HG02885 (cell line): Measurements from ENCODE around the gene LSM10.

ENCODE experiments used
- ATAC-seq: cut with Tn5 transposase; IDR thresholded peaks from one replicate; pipeline ENCODE4 v1.9.1; 2021; ENCODE audit warnings: mild to moderate bottlenecking; ENCODE audit not compliant: unreplicated experiment, poor library complexity

Gene LSM10

GRCh38 chr1:36385410-36386264 lies 12.1 kb downstream of the LSM10 start, which contains the start of gene STK40:
Gene STK40 (minus strand): TSS chr1:36385924. CDS start chr1:36361332, 24,592 bp downstream.
- ATAC-seq = peak; percentile 88

GRCh38 chr1:36384542-36385409 lies 12.9 kb downstream of the LSM10 start:
- ATAC-seq = no peak

- ATAC-seq = no peak
Observed at GRCh38 chr1:36383240-36383639, 14.5 kb downstream of the LSM10 start.

- no peak for ATAC-seq
Observed at GRCh38 chr1:36382669-36383068, 15.0 kb downstream of the LSM10 start.

DNA sequence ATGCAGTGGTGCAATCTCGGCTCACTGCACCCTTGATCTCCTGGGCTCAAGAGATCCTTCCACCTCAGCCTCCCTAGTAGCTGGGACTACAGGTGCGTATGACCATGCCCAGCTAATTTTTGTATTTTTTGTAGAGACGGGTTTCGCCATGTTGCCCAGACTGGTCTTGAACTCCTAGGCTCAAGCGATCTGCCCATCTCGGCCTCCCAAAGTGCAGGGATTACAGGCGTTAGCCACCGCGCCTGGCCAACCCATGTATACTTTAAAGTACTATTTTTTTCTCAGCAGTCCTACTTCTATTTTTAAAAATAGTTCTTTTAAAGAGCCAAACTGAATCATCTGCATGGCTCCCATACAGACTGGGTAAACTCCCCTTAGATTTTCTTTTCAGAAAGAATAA lies 15.5 kb downstream of the LSM10 start:
- no peak for ATAC-seq

- no peak for ATAC-seq
Observed at GRCh38 chr1:36381405-36381804, 16.3 kb downstream of the LSM10 start.

DNA sequence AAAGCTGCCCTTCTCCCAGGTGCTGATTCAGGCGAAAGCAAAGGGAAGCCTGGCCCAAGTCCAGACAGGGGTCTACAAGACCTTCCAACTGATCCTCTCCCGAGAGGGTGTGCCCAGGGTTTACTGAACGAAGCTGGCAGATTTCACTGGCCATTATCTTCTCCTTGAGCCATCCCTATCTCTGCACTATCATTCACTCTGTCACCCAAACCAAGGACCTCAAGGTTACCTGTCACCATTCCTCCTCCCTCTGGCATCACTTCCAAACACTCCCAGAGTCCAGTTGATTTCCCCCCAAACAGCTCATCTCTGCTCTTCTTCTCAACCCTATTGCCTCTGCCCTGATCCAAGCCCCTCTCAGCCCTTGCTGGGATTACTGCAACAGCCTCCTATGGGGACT lies 16.9 kb downstream of the LSM10 start:
- ATAC-seq = no peak

GRCh38 chr1:36380143-36380619 lies 17.5 kb downstream of the LSM10 start:
- ATAC-seq = no peak

- no peak for ATAC-seq
Observed at GRCh38 chr1:36377791-36378492, 19.8 kb downstream of the LSM10 start.

GRCh38 chr1:36372617-36373016 lies 25.1 kb downstream of the LSM10 start:
- no peak for ATAC-seq

- no peak for ATAC-seq
Observed at GRCh38 chr1:36369061-36369861, 28.4 kb downstream of the LSM10 start.

DNA sequence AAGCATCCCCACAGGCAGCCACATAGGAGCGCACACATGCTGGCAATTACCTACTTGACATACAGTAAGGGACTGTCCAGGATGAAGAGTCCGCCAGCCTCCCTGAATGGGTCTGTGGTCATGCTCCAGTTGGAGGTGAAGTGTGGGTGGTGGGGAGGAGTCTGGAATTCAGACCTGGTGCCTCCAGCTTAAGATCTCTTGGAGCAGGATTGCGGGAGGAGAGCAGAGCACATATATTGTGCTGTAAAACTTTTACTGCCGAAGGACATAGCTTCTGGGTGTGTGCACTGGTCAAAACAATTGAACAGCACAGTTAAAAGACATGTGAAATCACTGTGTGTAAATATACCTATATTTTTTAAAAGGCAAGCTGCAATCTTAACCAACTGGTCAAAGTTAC lies 29.9 kb downstream of the LSM10 start:
- ATAC-seq = no peak

GRCh38 chr1:36367066-36367465 lies 30.6 kb downstream of the LSM10 start:
- no peak for ATAC-seq

DNA sequence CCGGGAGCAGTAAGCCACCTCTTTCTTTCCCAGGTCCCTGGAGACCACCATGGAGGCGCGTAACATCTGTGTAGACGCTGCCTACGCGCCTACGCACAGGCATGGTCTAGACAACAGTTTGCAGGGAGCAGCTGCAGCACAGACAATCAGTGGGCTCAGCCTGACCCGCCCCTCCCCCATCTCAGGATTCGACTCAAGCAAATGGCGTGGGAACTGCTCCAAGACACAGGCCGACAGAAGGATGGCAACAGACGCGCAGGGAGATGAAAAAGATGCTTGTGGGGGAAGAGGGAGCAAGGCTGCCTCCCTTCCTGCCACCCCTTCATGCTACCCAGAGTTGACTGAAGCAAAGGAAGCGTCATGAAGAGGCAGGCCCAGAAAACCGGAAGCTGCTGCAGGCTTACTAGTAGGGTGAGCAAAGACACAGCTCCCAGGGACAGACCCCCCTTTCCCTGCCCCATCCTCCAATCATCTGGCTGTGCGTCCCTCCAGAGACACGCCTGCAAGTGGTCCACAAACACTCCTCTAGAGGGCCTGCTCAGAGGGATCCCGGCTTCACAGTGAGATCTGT lies 31.5 kb downstream of the LSM10 start:
- ATAC-seq = no peak

DNA sequence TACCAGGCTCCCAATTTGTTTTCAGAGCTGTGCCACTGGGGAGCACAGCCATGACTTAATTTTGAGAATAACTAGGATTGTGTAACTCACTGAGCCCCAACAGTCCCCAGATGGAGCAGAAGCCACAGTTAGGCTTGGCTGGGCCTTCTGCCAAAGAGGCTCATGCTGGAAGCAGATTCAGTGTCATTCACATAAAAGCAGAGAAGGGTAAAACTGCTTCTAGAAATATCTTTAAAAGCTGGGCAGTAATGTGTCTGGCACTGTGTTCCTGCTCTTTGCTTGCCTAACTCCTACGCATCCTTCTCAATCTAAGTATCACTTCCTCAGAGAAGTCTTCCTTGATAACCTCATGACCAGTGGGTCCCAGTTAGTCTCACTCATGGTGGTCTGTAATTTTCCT lies 32.3 kb downstream of the LSM10 start:
- no peak for ATAC-seq

GRCh38 chr1:36359911-36360550 lies 37.7 kb downstream of the LSM10 start:
- ATAC-seq = no peak

- no peak for ATAC-seq
Observed at GRCh38 chr1:36359383-36359782, 38.3 kb downstream of the LSM10 start.

GRCh38 chr1:36358514-36359084 lies 39.1 kb downstream of the LSM10 start:
- ATAC-seq = no peak

DNA sequence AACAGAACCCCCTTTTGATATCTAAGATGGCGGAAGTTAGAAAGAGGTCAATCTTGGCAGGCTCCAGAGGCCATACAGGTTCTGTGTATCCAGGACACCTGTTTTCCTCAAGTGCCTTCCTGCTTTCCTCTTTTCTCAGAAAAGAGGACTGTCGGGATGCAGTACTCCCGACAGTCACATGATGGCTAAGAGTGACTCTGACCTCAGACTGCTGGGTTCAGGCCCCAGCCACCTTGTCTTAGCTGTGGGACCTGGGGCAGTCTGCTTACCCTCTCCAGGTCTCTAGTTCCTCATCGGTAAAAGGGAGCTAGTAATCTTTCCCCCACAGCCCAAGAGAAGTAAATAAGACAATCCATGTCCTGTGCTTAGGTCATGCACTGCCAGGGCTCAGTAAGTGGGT lies 41.9 kb downstream of the LSM10 start:
- no peak for ATAC-seq
